GM18951 (cell line): ENCODE results near the gene FBL.
"Not testable (repeated sequence)": the region's sequence is repeated elsewhere in the genome, so short reads cannot be mapped to it uniquely, and the experiment has no call there.

Source experiments
- POLR2A ChIP-seq: IDR thresholded peaks from 4 replicates; pipeline ENCODE4 v1.6.1; 2011; ENCODE audit warnings: mild to moderate bottlenecking; ENCODE audit not compliant: insufficient read length, insufficient read depth; ENCODE audit errors: extremely low read depth
- in situ Hi-C: fragments of 300-500 bp; cut with MboI; formaldehyde crosslinking; loops from one replicate; pipeline ENCODE4 v1.12.0; 2022; ENCODE audit warnings: low sequenced_read_pairs, mixed read lengths, inconsistent platforms; ENCODE audit not compliant: unreplicated experiment

FBL gene

GRCh38 chr19:39878398-39878797, 32.2 kb upstream of the FBL start:
- no peak for TF ChIP-seq POLR2A
- in situ Hi-C loops = no loop called here

- in situ Hi-C loops = not testable (repeated sequence)
Observed at GRCh38 chr19:39877982-39878381, 31.8 kb upstream of the FBL start.

GRCh38 chr19:39877488-39877887, 31.3 kb upstream of the FBL start:
- in situ Hi-C loops = not testable (repeated sequence)

- in situ Hi-C loops = not testable (repeated sequence)
Observed at GRCh38 chr19:39876486-39876885, 30.3 kb upstream of the FBL start.

GRCh38 chr19:39875401-39875864, 29.3 kb upstream of the FBL start:
- in situ Hi-C loops = not testable (repeated sequence)

- TF ChIP-seq POLR2A = no peak
- in situ Hi-C loops = no loop called here
Observed at GRCh38 chr19:39874404-39874803, 28.2 kb upstream of the FBL start.

GRCh38 chr19:39873385-39873784, 27.2 kb upstream of the FBL start:
- TF ChIP-seq POLR2A = no peak
- in situ Hi-C loops = no loop called here

GRCh38 chr19:39871886-39872866, 26.0 kb upstream of the FBL start:
- in situ Hi-C loops = no loop called here
- no peak for TF ChIP-seq POLR2A

- TF ChIP-seq POLR2A = no peak
Observed at GRCh38 chr19:39871362-39871761, 25.2 kb upstream of the FBL start.

GRCh38 chr19:39870171-39870971, 24.2 kb upstream of the FBL start:
- in situ Hi-C loops = no loop called here

More at GRCh38 chr19:39871362-39871761, 25.2 kb upstream of the FBL start:
- in situ Hi-C loops = no loop called here

GRCh38 chr19:39867952-39868351, 21.8 kb upstream of the FBL start:
- in situ Hi-C loops = no loop called here
- no peak for TF ChIP-seq POLR2A

More at GRCh38 chr19:39870171-39870971, 24.2 kb upstream of the FBL start:
- no peak for TF ChIP-seq POLR2A

GRCh38 chr19:39867133-39867532, 21.0 kb upstream of the FBL start:
- no peak for TF ChIP-seq POLR2A
- in situ Hi-C loops = no loop called here

- TF ChIP-seq POLR2A = no peak
- in situ Hi-C loops = no loop called here
Observed at GRCh38 chr19:39865953-39866352, 19.8 kb upstream of the FBL start.

GRCh38 chr19:39865186-39865585, 19.0 kb upstream of the FBL start:
- no peak for TF ChIP-seq POLR2A
- in situ Hi-C loops = no loop called here
